Testis (tissue), 3 donors: ENCODE data around the gene SCG3. TPM values are rescaled to one million over a fixed set of nuclear protein-coding genes. Genes with fewer than 3 reads are reported as not detected.

Experiments used
- DNase-seq: peaks from one replicate; pipeline ENCODE4 v3.0.0-alpha.2; 2019
- H3K27ac ChIP-seq, 2 donors: fragments of 200-600 bp; sonication (generic); one replicate each; pipeline ENCODE4 v1.5.1; 2019
- H3K27me3 ChIP-seq: fragments of 200-600 bp; sonication (generic); one replicate; pipeline ENCODE4 v1.5.1; 2019
- H3K36me3 ChIP-seq: fragments of 200-600 bp; sonication (generic); one replicate; pipeline ENCODE4 v1.5.1; 2017; ENCODE audit warnings: low read depth; ENCODE audit errors: missing control alignments
- H3K4me1 ChIP-seq: fragments of 200-600 bp; sonication (generic); one replicate; pipeline ENCODE4 v1.5.1; 2019
- H3K4me3 ChIP-seq, 2 donors: fragments of 200-600 bp; sonication (generic); one replicate each; pipeline ENCODE4 v1.5.1; 2017 to 2019
- H3K9me3 ChIP-seq: fragments of 200-600 bp; sonication (generic); one replicate; pipeline ENCODE4 v1.5.1; 2017
- CTCF ChIP-seq, 3 experiments: fragments of 450-650 bp in 2 of 3; fragments of 200-600 bp in 1 of 3; sonication (generic) in 1 of 3; IDR thresholded peaks; one replicate each; pipeline ENCODE4 v1.5.1; 2016 to 2019; ENCODE audit warnings: antibody characterized with exemption in 3 of 3, mild to moderate bottlenecking in 2 of 3, moderate library complexity in 1 of 3
- POLR2A ChIP-seq: fragments of 450-650 bp; IDR thresholded peaks from one replicate; pipeline ENCODE4 v1.6.1; 2017; ENCODE audit warnings: antibody characterized with exemption, mild to moderate bottlenecking, moderate library complexity
- WGBS, 2 donors: methylation state at CpG; one replicate each; pipeline ENCODE4 v1.1.5; 2018; 5-methylcytosine and 5-hydroxymethylcytosine counted together
- intact Hi-C: fragments of 100-400 bp; cut with DNase I; formaldehyde crosslinking; loops from one replicate; pipeline ENCODE4 v1.15.1; 2023; ENCODE audit warnings: low total_unique reads
- polyA plus RNA-seq: library from polyadenylated mRNA; stranded (reverse); fragments of 350-450 nt; fragmentation: Illumina TruSeq; extraction: RNeasy Lipid Tissue Mini Kit (QIAGEN cat#74804); gene quantifications from one replicate; pipeline ENCODE4 v1.2.3, GENCODE V29; 2014; ENCODE audit warnings: low read depth, low replicate concordance; ENCODE audit not compliant: insufficient read depth
- total RNA-seq, 2 donors: library from RNA; depleted of rRNA; stranded (reverse); fragments of >200 nt; gene quantifications; one replicate each; pipeline ENCODE4 v1.2.3, GENCODE V29; 2016

Gene SCG3
- total and polyA plus RNA-seq, 3 donors from 2014 or later, result 1.2 to 2.0 (median 1.3) TPM

- Histone ChIP-seq H3K27ac (no peak overlapping the region), H3K9me3 (no peaks in the 10 kb centered on the region), H3K27me3 (no peaks in the 10 kb centered on the region), H3K4me3 (peak overlapping the region in 1 of 2 donors; percentile 79), H3K4me1 (peaks cover 16% of the 10 kb centered on the region), H3K36me3 (no peaks in the 10 kb centered on the region)
- DNase-seq, result no peak
- TF ChIP-seq POLR2A, result no peak
- no peak for TF ChIP-seq CTCF (IDR thresholded peaks at IDR 0.05)
- intact Hi-C loops, result no loop called here
- 60 to 70% methylated on average over 3 of the region's 3 CpGs for WGBS, 2 donors
Observed at GRCh38 chr15:51736069-51736468, 54.8 kb downstream of the SCG3 start.

DNA sequence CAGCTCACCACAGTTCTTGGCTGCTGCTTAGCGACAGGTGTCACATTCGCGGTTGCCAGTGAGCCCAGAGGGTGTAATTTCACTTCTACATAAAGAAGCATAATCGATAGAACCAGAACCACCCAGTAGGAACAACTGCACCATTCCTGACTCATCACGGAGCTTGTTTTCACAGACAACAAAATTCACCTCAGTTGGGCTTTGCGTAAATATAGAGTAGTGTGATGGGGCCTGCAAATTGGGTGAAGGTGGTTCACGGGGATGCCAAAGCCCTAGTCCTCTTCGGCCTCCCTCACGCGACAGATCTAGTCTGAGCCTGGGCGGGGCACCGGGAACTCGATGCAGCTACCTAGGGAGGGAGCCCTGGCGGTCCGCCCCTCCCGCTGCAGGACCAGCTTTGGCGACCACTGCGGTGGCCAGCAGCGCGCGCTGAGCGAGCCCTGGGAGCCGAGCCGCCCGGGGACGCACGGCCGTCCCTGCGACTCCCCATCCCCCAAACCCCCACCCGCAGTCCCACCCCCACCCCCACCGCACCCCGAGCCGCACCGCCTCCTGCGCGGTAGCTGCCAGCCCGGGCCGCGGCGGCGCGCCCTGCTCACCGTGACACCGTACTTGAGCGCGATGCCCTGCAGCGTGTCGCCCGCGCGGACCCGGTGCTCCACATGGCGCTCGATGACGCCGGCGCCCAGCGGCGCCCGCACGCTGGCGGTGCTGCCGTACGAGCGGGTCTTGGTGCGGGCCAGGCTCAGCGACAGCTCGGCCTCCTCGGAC is 55.6 kb downstream of the SCG3 start:
- Histone ChIP-seq H3K4me1 (peaks cover 9% of the 10 kb centered on the region), H3K36me3 (no peaks in the 10 kb centered on the region), H3K9me3 (no peaks in the 10 kb centered on the region), H3K4me3 (peak overlapping the region; percentile 79 to 80), H3K27ac (peak overlapping the region; percentile 73 to 82), H3K27me3 (no peaks in the 10 kb centered on the region)
- TF ChIP-seq POLR2A (no peak), CTCF (IDR thresholded peaks at IDR 0.05) (no peak)
- DNase-seq, result peak; percentile 51
- 4 to 15% methylated on average over 5 to 41 of the region's 69 CpGs for WGBS, 2 donors
- intact Hi-C loops, result no loop called here

DNA sequence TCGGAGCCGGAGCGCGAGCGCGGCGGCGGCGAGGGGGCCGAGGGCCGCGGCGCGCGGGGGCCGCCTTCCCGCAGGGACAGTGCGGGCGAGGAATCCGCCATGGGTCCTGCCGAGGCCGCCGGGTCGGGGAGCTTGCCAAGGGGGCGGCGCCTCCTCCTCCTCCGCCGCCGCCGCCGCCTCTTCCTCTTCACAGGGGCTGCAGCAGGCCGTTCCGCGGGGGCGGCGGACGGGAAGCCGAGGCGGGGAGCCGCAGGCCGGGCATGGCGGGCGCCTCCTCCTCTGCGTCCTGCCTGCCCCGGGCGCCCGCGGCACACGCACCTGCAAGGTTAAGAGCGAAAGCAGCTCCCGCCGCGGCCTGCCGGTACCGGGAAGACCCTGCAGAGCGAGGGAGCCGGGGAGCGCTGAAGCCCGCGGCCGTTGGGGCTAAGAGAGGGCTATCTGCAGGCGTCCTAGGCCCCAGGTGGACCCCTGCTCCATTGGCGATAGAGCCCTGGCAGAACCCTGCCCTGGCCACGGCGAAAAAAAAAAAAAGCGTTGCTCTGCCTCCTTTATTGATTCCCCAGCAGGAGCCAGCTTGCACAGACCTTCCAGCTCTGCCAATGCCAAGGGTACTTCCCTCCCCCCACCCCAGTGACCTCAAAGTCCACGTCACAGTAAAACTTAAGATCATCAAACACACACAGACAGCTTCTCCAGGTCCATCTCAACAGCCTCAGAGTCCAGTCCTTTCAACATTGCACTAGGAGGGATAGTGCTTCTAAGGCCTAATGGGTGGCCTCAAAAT is 56.4 kb downstream of the SCG3 start, which contains the start of gene LYSMD2:
Gene LYSMD2 (minus strand): TSS at position 134 of the 784 bp plus-strand sequence. CDS start 33 bp downstream, at position 101.
- intact Hi-C loops, result no loop called here
- peak; percentile 82 for DNase-seq
- no peak for TF ChIP-seq POLR2A
- 0 to 2% methylated on average over 9 to 27 of the region's 67 CpGs for WGBS, 2 donors
- Histone ChIP-seq H3K36me3 (no peaks in the 10 kb centered on the region), H3K9me3 (no peaks in the 10 kb centered on the region), H3K4me1 (peaks cover 9% of the 10 kb centered on the region), H3K4me3 (peak within 1 kb of the TSS; percentile 79 to 80), H3K27me3 (no peaks in the 10 kb centered on the region), H3K27ac (peak within 1 kb of the TSS; percentile 73 to 82)

DNA sequence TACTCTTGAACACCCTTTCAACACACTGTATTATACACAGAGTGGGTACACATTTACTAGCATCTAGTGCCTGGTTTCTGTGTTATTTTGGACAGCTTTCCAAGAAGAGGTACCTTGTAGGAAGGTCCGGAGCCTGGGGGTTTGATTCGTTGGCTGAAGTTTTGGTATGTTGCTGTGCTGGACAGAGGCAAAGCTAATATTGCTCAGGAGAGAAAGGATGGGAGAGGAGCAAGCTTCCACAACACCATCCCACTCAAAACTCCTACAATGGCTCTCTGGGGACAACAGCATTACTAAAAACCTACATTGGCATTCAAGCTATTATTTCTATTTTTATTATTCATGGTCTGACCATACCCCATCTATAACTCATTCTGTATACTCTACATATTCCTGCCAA is 57.2 kb downstream of the SCG3 start:
- no peak for DNase-seq
- TF ChIP-seq CTCF (IDR thresholded peaks at IDR 0.05) (no peak), POLR2A (no peak)
- Histone ChIP-seq H3K36me3 (no peaks in the 10 kb centered on the region), H3K27ac (peak overlapping the region in 1 of 2 donors; percentile 82), H3K4me3 (no peak overlapping the region), H3K9me3 (no peaks in the 10 kb centered on the region), H3K27me3 (no peaks in the 10 kb centered on the region), H3K4me1 (peaks cover 9% of the 10 kb centered on the region)
- intact Hi-C loops, result no loop called here
- WGBS, 2 donors, result 40 to 48% methylated on average over 2 of the region's 2 CpGs

DNA sequence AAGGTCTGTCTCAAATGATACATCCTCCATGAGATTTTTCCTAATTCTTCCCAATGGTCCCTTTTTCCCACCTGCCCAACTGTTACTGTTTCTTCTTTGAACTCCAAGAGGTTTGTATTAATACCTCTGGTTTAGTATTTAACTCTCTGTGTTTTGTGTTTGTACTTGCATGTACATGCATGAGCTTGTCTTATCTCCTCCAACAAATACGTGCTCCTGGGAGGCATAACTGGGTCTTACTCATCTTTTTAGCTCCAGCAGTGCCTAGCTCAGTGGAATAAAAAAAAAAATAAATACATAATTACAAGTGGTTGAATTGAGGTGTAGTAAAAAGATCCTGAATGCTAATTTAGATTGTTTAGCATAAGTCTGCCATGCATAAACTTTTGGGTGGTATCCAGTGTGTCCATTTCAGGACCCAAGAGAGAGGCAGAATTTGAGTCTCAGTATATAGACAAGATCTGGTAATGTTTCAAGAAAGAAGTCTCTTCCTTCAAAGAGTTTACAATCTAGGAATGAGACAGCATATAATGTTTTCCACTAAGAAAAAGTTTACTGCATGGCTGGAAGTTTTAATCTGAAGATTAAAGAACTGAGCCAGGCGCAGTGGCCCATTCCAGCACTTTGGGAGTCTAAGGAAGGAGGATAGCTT is 57.9 kb downstream of the SCG3 start:
- Histone ChIP-seq H3K36me3 (no peaks in the 10 kb centered on the region), H3K4me1 (peaks cover 9% of the 10 kb centered on the region)

More for the DNA sequence above, 57.9 kb downstream of the SCG3 start:
- TF ChIP-seq CTCF (IDR thresholded peaks at IDR 0.05) (no peak), POLR2A (no peak)
- no peak for DNase-seq
- no peaks in the 10 kb centered on the region for H3K9me3 ChIP-seq
- WGBS, 2 donors, result 69 to 80% methylated on average over 2 of the region's 2 CpGs
- intact Hi-C loops, result no loop called here
- H3K27ac ChIP-seq, result no peak overlapping the region
- no peak overlapping the region for H3K4me3 ChIP-seq
- no peaks in the 10 kb centered on the region for H3K27me3 ChIP-seq
